HCT116 (cell line): Measurements from ENCODE around the gene PRKG1. TPM values are rescaled to one million over a fixed set of nuclear protein-coding genes. Genes with fewer than 3 reads are reported as not detected.

Experiments used
- ATAC-seq: fragments of 200-7000 bp; cut with Tn5 transposase; 2 replicates; pipeline ENCODE4 v1.9.1; 2020; ENCODE audit warnings: mild to moderate bottlenecking, moderate library complexity
- BruUV-seq: library from RNA; stranded (reverse); fragments of 400-500 nt; replicated peaks from 2 replicates; lab custom pipeline; 2021; lab: Mats Ljungman, UMichigan
- CTCF ChIA-PET: fragments of 300-600 bp; sonication (Branson Sonifier 250); formaldehyde crosslinking; loops from one replicate; lab custom pipeline; 2021; ENCODE audit warnings: antibody characterized with exemption; lab: Charles Lee
- POLR2A ChIA-PET: fragments of 300-600, 350-600 bp; sonication (Branson Sonifier 250); formaldehyde crosslinking; loops from one replicate; lab custom pipeline; 2021; ENCODE audit warnings: antibody characterized with exemption; lab: Charles Lee
- RAD21 ChIA-PET, 2 experiments: fragments of 300-600 bp; sonication (Branson Sonifier 250); formaldehyde crosslinking; loops; one replicate each; lab custom pipeline; 2023; ENCODE audit warnings: low total read pairs in 2 of 2; ENCODE audit not compliant: uncharacterized antibody in 2 of 2, unreplicated experiment in 2 of 2, low non-redundant PET in 1 of 2; lab: Charles Lee
- DNase-seq: peaks from one replicate; pipeline ENCODE4 v3.0.0-alpha.2; 2010; ENCODE audit warnings: low read depth, low spot score
- H2AFZ ChIP-seq: fragments of 200-600 bp; shearing (Covaris generic), sonication (generic); 2 replicates; pipeline ENCODE4 v1.6.1; 2017; ENCODE audit warnings: low read depth, mixed run types, mixed read lengths, antibody characterized with exemption, low read length; ENCODE audit not compliant: poor library complexity, severe bottlenecking
- H3K27ac ChIP-seq: 2 replicates; pipeline ENCODE4 v1.5.1; 2012; ENCODE audit warnings: low read depth, low read length
- H3K27me3 ChIP-seq: fragments of 200-600 bp; sonication (generic); 2 replicates; pipeline ENCODE4 v1.6.1; 2016; ENCODE audit warnings: mixed run types, low read length, mixed read lengths; ENCODE audit not compliant: insufficient read depth
- H3K36me3 ChIP-seq, 2 experiments: fragments of 200-500 bp in 1 of 2; fragments of 200-600 bp in 1 of 2; sonication (Bioruptor generic) in 1 of 2; sonication (generic) in 1 of 2; 2 replicates each; pipeline versions ENCODE4 v1.5.1 to v1.6.1; 2014 to 2016; ENCODE audit warnings: low read length in 2 of 2, inconsistent platforms in 1 of 2, mixed read lengths in 1 of 2, mixed run types in 1 of 2; ENCODE audit not compliant: insufficient read depth in 2 of 2, control insufficient read depth in 1 of 2
- H3K4me1 ChIP-seq, 2 experiments: fragments of 200-600 bp in 1 of 2; sonication (generic) in 1 of 2; 2 replicates each; pipeline versions ENCODE4 v1.5.1 to v1.6.1; 2012 to 2017; ENCODE audit warnings: low read length in 2 of 2, inconsistent platforms in 1 of 2, mild to moderate bottlenecking in 1 of 2, mixed read lengths in 1 of 2, mixed run types in 1 of 2, moderate library complexity in 1 of 2; ENCODE audit not compliant: insufficient read depth in 2 of 2, control insufficient read depth in 1 of 2
- H3K4me2 ChIP-seq: fragments of 200-600 bp; sonication (generic); 2 replicates; pipeline ENCODE4 v1.6.1; 2017; ENCODE audit warnings: mixed run types, low read length, mixed read lengths
- H3K4me3 ChIP-seq, 2 experiments: fragments of 200-600 bp in 1 of 2; sonication (generic) in 1 of 2; replicated peaks in 1 of 2; 2 replicates each; pipeline ENCODE4 v1.5.1; 2011 to 2016; ENCODE audit warnings: low read length in 2 of 2, control low read depth in 1 of 2, low read depth in 1 of 2, mild to moderate bottlenecking in 1 of 2, mixed read lengths in 1 of 2, mixed run types in 1 of 2
- H3K79me2 ChIP-seq: fragments of 200-600 bp; sonication (generic); 2 replicates; pipeline ENCODE4 v1.6.1; 2017; ENCODE audit warnings: mild to moderate bottlenecking, mixed run types, low read length, moderate library complexity, mixed read lengths; ENCODE audit not compliant: insufficient read depth
- H3K9ac ChIP-seq: fragments of 200-600 bp; sonication (generic); 2 replicates; pipeline ENCODE4 v1.6.1; 2016; ENCODE audit warnings: low read length, mixed read lengths
- H3K9me2 ChIP-seq: fragments of 200-600 bp; sonication (generic), shearing (Covaris generic); 2 replicates; pipeline ENCODE4 v1.6.1; 2017; ENCODE audit warnings: mixed run types, mild to moderate bottlenecking, moderate library complexity; ENCODE audit not compliant: insufficient read depth
- H3K9me3 ChIP-seq, 2 experiments: fragments of 200-500 bp in 1 of 2; fragments of 200-600 bp in 1 of 2; sonication (Bioruptor generic) in 1 of 2; sonication (generic) in 1 of 2; 2 replicates each; pipeline ENCODE4 v1.6.1; 2014 to 2017; ENCODE audit warnings: low read length in 2 of 2, mixed read lengths in 2 of 2, inconsistent platforms in 1 of 2, low read depth in 1 of 2, mild to moderate bottlenecking in 1 of 2, mixed run types in 1 of 2, moderate library complexity in 1 of 2; ENCODE audit not compliant: control insufficient read depth in 1 of 2, insufficient read depth in 1 of 2
- H4K20me1 ChIP-seq: fragments of 200-600 bp; sonication (generic), shearing (Covaris generic); 2 replicates; pipeline ENCODE4 v1.6.1; 2017; ENCODE audit warnings: mixed run types, mild to moderate bottlenecking, moderate library complexity; ENCODE audit not compliant: insufficient read depth
- CBX3 ChIP-seq: IDR thresholded peaks from 2 replicates; pipeline ENCODE4 v1.6.1; 2012; ENCODE audit warnings: low read depth
- CTCF ChIP-seq, 3 experiments: fragments of 200-600 bp in 1 of 3; sonication (generic) in 1 of 3; IDR thresholded peaks in 2 of 3; conservative IDR thresholded peaks in 1 of 3; 2 replicates each; pipeline ENCODE4 v1.5.1; 2012 to 2017; ENCODE audit warnings: low read depth in 2 of 3, low read length in 2 of 3, antibody characterized with exemption in 1 of 3, borderline replicate concordance in 1 of 3, control low read depth in 1 of 3, mild to moderate bottlenecking in 1 of 3, mixed read lengths in 1 of 3, mixed run types in 1 of 3, moderate library complexity in 1 of 3; ENCODE audit not compliant: insufficient read depth in 1 of 3
- POLR2AphosphoS5 ChIP-seq: IDR thresholded peaks from 2 replicates; pipeline ENCODE4 v1.6.1; 2011; ENCODE audit warnings: mild to moderate bottlenecking, low read depth, low read length, moderate library complexity
- RAD21 ChIP-seq: IDR thresholded peaks from 2 replicates; pipeline ENCODE4 v1.6.1; 2012; ENCODE audit warnings: low read depth, mild to moderate bottlenecking
- SIN3A ChIP-seq: IDR thresholded peaks from 2 replicates; pipeline ENCODE4 v1.6.1; 2012; ENCODE audit warnings: low read depth
- SP1 ChIP-seq: IDR thresholded peaks from 2 replicates; pipeline ENCODE4 v1.6.1; 2012; ENCODE audit warnings: low read depth
- YY1 ChIP-seq: IDR thresholded peaks from 2 replicates; pipeline ENCODE4 v1.6.1; 2011; ENCODE audit warnings: low read length, low read depth, moderate library complexity, mild to moderate bottlenecking; ENCODE audit not compliant: insufficient replicate concordance; ENCODE audit errors: extremely low read depth
- ZBTB33 ChIP-seq: IDR thresholded peaks from 2 replicates; pipeline ENCODE4 v1.6.1; 2011; ENCODE audit warnings: mild to moderate bottlenecking, low read length, moderate library complexity; ENCODE audit not compliant: insufficient replicate concordance; ENCODE audit errors: extremely low read depth
- ZFX ChIP-seq: fragments of 450-650 bp; IDR thresholded peaks from 2 replicates; pipeline ENCODE4 v1.6.1; 2017
- ZNF274 ChIP-seq: fragments of 200-500 bp; sonication (Bioruptor generic); IDR thresholded peaks from 2 replicates; pipeline ENCODE4 v1.6.1; 2014; ENCODE audit warnings: mild to moderate bottlenecking, low read depth, low read length, inconsistent platforms
- intact Hi-C: fragments of 100-400 bp; cut with micrococcal nuclease; formaldehyde crosslinking; loops from 2 replicates; pipeline ENCODE4 v1.10.0; 2022
- total RNA-seq: library from RNA; stranded (reverse); gene quantifications from one replicate; pipeline ENCODE4 v1.2.1, GENCODE V29; 2021; ENCODE audit not compliant: unreplicated experiment

PRKG1 gene
- total RNA-seq, 1 experiment from 2014 or later = 1.4 TPM

GRCh38 chr10:52128056-52128683 is 1053.9 kb downstream of the PRKG1 start:
- H3K4me1 ChIP-seq = no peaks in the 10 kb centered on the region
- BruUV-seq = no TSS peak

GRCh38 chr10:52129410-52130178 is 1055.3 kb downstream of the PRKG1 start:
- Histone ChIP-seq H3K4me3 (no peak overlapping the region), H3K9me3 (no peaks in the 10 kb centered on the region)
- no TSS peak for BruUV-seq
- no peak for TF ChIP-seq RAD21
- TF ChIP-seq SP1 = no peak
- TF ChIP-seq ZBTB33 = no peak
- no peak for TF ChIP-seq CTCF (IDR thresholded peaks at IDR 0.05 in 2 of 3, conservative IDR thresholded peaks at IDR 0.05 in 1 of 3; ENCODE audit: borderline replicate concordance in 1 of 3, insufficient read depth in 1 of 3, low read depth in 2 of 3, low read length in 2 of 3)
- TF ChIP-seq SIN3A = no peak
- no peak for TF ChIP-seq YY1
- TF ChIP-seq CBX3 = no peak
- TF ChIP-seq, all 23 proteins: peak for 0
- ATAC-seq (no peak), DNase-seq (no peak)
- Histone ChIP-seq H3K4me1 (no peaks in the 10 kb centered on the region), H2AFZ (no peak overlapping the region), H3K36me3 (no peaks in the 10 kb centered on the region), H3K27ac (no peak overlapping the region), H3K9ac (no peak overlapping the region), H3K79me2 (no peaks in the 10 kb centered on the region), H3K4me2 (no peak overlapping the region), H3K9me2 (no peaks in the 10 kb centered on the region), H3K27me3 (no peaks in the 10 kb centered on the region), H4K20me1 (no peaks in the 10 kb centered on the region)
- POLR2A ChIA-PET = no interaction called here
- RAD21 ChIA-PET = no interaction called here
- intact Hi-C loops = no loop called here
- CTCF ChIA-PET = no interaction called here

More at GRCh38 chr10:52128056-52128683, 1053.9 kb downstream of the PRKG1 start:
- RAD21 ChIA-PET = no interaction called here
- no peak overlapping the region for H3K9ac ChIP-seq
- H3K27ac ChIP-seq = no peak overlapping the region
- intact Hi-C loops = no loop called here
- no peaks in the 10 kb centered on the region for H3K9me3 ChIP-seq
- no peaks in the 10 kb centered on the region for H3K36me3 ChIP-seq
- POLR2A ChIA-PET = no interaction called here
- TF ChIP-seq ZFX (no peak), POLR2AphosphoS5 (no peak), ZNF274 (no peak)
- H3K9me2 ChIP-seq = no peaks in the 10 kb centered on the region
- H3K27me3 ChIP-seq = no peaks in the 10 kb centered on the region
- DNase-seq (no peak), ATAC-seq (no peak)
- CTCF ChIA-PET = no interaction called here
- no peak overlapping the region for H3K4me2 ChIP-seq
- H2AFZ ChIP-seq = no peak overlapping the region
- no peaks in the 10 kb centered on the region for H3K79me2 ChIP-seq
- no peaks in the 10 kb centered on the region for H4K20me1 ChIP-seq
- H3K4me3 ChIP-seq = no peak overlapping the region
